ENCODE results near the gene CMIP.

The CMIP gene

GRCh38 chr16:81615411-81615810 lies 170.8 kb downstream of the CMIP start:
- TF ChIP-seq, protein P1, sequence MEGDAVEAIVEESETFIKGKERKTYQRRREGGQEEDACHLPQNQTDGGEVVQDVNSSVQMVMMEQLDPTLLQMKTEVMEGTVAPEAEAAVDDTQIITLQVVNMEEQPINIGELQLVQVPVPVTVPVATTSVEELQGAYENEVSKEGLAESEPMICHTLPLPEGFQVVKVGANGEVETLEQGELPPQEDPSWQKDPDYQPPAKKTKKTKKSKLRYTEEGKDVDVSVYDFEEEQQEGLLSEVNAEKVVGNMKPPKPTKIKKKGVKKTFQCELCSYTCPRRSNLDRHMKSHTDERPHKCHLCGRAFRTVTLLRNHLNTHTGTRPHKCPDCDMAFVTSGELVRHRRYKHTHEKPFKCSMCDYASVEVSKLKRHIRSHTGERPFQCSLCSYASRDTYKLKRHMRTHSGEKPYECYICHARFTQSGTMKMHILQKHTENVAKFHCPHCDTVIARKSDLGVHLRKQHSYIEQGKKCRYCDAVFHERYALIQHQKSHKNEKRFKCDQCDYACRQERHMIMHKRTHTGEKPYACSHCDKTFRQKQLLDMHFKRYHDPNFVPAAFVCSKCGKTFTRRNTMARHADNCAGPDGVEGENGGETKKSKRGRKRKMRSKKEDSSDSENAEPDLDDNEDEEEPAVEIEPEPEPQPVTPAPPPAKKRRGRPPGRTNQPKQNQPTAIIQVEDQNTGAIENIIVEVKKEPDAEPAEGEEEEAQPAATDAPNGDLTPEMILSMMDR (IDR thresholded peaks at IDR 0.05; ENCODE audit: insufficient read depth, low read depth, low read length, missing control alignments): no peak
- H3K4me3 ChIP-seq (ENCODE audit: low read depth, low read length): no peak overlapping the region
- DNase-seq (ENCODE audit: low read depth): no peak

DNA sequence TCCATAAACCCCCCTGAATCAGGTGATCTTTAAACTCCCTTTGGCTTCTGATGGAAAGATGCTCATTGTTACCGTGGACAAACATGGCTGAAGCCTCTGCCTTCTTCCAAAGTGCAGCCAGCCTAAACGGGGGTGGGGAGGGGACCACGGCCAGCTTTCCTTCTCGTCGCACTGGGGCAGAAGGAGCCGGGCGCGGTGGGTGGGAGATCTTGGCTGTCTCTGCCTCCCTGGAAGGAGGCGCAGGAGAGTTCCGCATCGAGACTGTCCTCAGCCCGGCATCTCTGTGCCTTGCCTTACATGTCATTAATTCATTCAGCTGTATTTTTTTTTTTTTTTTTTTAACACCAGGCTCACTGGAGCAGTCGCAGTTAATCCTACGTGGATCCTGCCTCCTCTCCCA lies 171.2 kb downstream of the CMIP start:
- no peak overlapping the region for H3K4me3 ChIP-seq (ENCODE audit: low read depth, low read length)
- no peak for DNase-seq (ENCODE audit: low read depth)
- TF ChIP-seq, protein P1 (IDR thresholded peaks at IDR 0.05; ENCODE audit: insufficient read depth, low read depth, low read length, missing control alignments): no peak

- DNase-seq (ENCODE audit: low read depth): peak; percentile 82
- TF ChIP-seq, protein P1 (IDR thresholded peaks at IDR 0.05; ENCODE audit: insufficient read depth, low read depth, low read length, missing control alignments): no peak
- no peak overlapping the region for H3K4me3 ChIP-seq (ENCODE audit: low read depth, low read length)
Observed at GRCh38 chr16:81616321-81617020, 171.9 kb downstream of the CMIP start.

GRCh38 chr16:81617021-81617346 lies 172.4 kb downstream of the CMIP start:
- no peak overlapping the region for H3K4me3 ChIP-seq (ENCODE audit: low read depth, low read length)
- no peak for DNase-seq (ENCODE audit: low read depth)
- TF ChIP-seq, protein P1 (IDR thresholded peaks at IDR 0.05; ENCODE audit: insufficient read depth, low read depth, low read length, missing control alignments): no peak

- no peak for DNase-seq (ENCODE audit: low read depth)
- TF ChIP-seq, protein P1 (IDR thresholded peaks at IDR 0.05; ENCODE audit: insufficient read depth, low read depth, low read length, missing control alignments): no peak
Observed at GRCh38 chr16:81618187-81618586, 173.6 kb downstream of the CMIP start.

GRCh38 chr16:81618661-81619060 lies 174.1 kb downstream of the CMIP start:
- no peak overlapping the region for H3K4me3 ChIP-seq (ENCODE audit: low read depth, low read length)
- TF ChIP-seq, protein P1 (IDR thresholded peaks at IDR 0.05; ENCODE audit: insufficient read depth, low read depth, low read length, missing control alignments): no peak
- no peak for DNase-seq (ENCODE audit: low read depth)

More at GRCh38 chr16:81618187-81618586, 173.6 kb downstream of the CMIP start:
- no peak overlapping the region for H3K4me3 ChIP-seq (ENCODE audit: low read depth, low read length)

- no peak overlapping the region for H3K4me3 ChIP-seq (ENCODE audit: low read depth, low read length)
- no peak for DNase-seq (ENCODE audit: low read depth)
- TF ChIP-seq, protein P1 (IDR thresholded peaks at IDR 0.05; ENCODE audit: insufficient read depth, low read depth, low read length, missing control alignments): no peak
Observed at GRCh38 chr16:81620029-81620428, 175.4 kb downstream of the CMIP start.

Measured in GM12865 (cell line).